Heart left ventricle (tissue), 16 donors: ENCODE measurements around the gene ADA. TPM values are rescaled to one million over a fixed set of nuclear protein-coding genes. Genes with fewer than 3 reads are reported as not detected.
A peak's percentile ranks its signal among the peaks of the same experiment; 100 is the strongest.

Experiments used
- ATAC-seq, 4 donors: fragments of 200-7000 bp; cut with Tn5 transposase; one replicate each; pipeline ENCODE4 v1.9.1; 2020 to 2022; ENCODE audit warnings: moderate library complexity in 4 of 4, mild to moderate bottlenecking in 3 of 4, moderate number of reproducible peaks in 1 of 4
- DNase-seq, 5 donors: peaks; one replicate each; pipeline ENCODE4 v3.0.0-alpha.2; 2020
- H3K27ac ChIP-seq, 12 donors: fragments of 200-600 bp; sonication (generic) in 4 of 12; one replicate each; pipeline versions ENCODE4 v1.5.0 to v1.8.0; 2016 to 2022; ENCODE audit warnings: mild to moderate bottlenecking in 2 of 12
- H3K27me3 ChIP-seq, 9 donors: fragments of 200-600 bp; sonication (generic) in 2 of 9; one replicate each; pipeline versions ENCODE4 v1.5.1 to v1.8.0; 2016 to 2022; ENCODE audit warnings: mild to moderate bottlenecking in 3 of 9
- H3K36me3 ChIP-seq, 9 donors: fragments of 200-600 bp; sonication (generic) in 2 of 9; one replicate each; pipeline versions ENCODE4 v1.5.0 to v1.8.0; 2018 to 2022; ENCODE audit warnings: mild to moderate bottlenecking in 2 of 9
- H3K4me1 ChIP-seq, 12 donors: fragments of 200-600 bp; sonication (generic) in 4 of 12; one replicate each; pipeline versions ENCODE4 v1.5.0 to v1.8.0; 2016 to 2022; ENCODE audit warnings: mild to moderate bottlenecking in 3 of 12
- H3K4me3 ChIP-seq, 12 donors: fragments of 200-600 bp; sonication (generic) in 4 of 12; one replicate each; pipeline versions ENCODE4 v1.5.0 to v1.8.0; 2017 to 2022; ENCODE audit warnings: mild to moderate bottlenecking in 9 of 12, moderate library complexity in 4 of 12
- H3K9me3 ChIP-seq, 12 donors: fragments of 200-600 bp; sonication (generic) in 4 of 12; one replicate each; pipeline versions ENCODE4 v1.5.0 to v1.8.0; 2016 to 2022; ENCODE audit warnings: mild to moderate bottlenecking in 1 of 12
- POLR2A ChIP-seq, 2 donors: fragments of 450-650 bp; IDR thresholded peaks; one replicate each; pipeline ENCODE4 v1.6.1; 2017; ENCODE audit warnings: antibody characterized with exemption in 2 of 2, mild to moderate bottlenecking in 2 of 2, moderate library complexity in 2 of 2
- WGBS, 4 donors: extraction: QIAGEN DNeasy Blood & Tissue Kit in 2 of 4; methylation state at CpG; one replicate each; pipeline versions ENCODE4 v1.1.5 to v1.1.7; 2013 to 2018; 5-methylcytosine and 5-hydroxymethylcytosine counted together
- intact Hi-C, 10 donors: fragments of 100-400 bp; cut with DNase I; formaldehyde crosslinking; loops; one replicate each; pipeline versions ENCODE4 v1.11.1 to v1.14.2; 2022
- polyA plus RNA-seq, 2 donors: library from polyadenylated mRNA; stranded (reverse); fragments of 200-250 nt; gene quantifications; one replicate each; pipeline ENCODE4 v1.2.3, GENCODE V29; 2013
- total RNA-seq, 9 donors: library from RNA; depleted of rRNA in 2 of 9; stranded (reverse); fragments of >200 nt in 2 of 9; fragmentation: NEBNext Ultra II Directional in 3 of 9; extraction: Animal tissue kit (Norgen Biotek cat#: 25700) in 3 of 9; gene quantifications; one replicate each; pipeline versions ENCODE4 v1.1.0 to v1.2.4, GENCODE V29; 2016 to 2023
- TF ChIP-seq, protein P1 (sequence below), 12 donors: fragments of 200-600 bp; sonication (generic) in 4 of 12; IDR thresholded peaks; one replicate each; pipeline versions ENCODE4 v1.5.0 to v1.8.0; 2018 to 2022; ENCODE audit warnings: antibody characterized with exemption in 12 of 12, mild to moderate bottlenecking in 5 of 12
- donor health status: ischemic (EF 13 %, LVEDD 7.1; RV severe dilation, severe dysfunction).
- donor health status: healthy with polysubstance abuse.
- donor health status: DM: no; HTN: yes; CAD: no.
- donor health status: DM: no; HTN: no; CAD: no.
- donor health status: ischemic (EF 25% LVEDD 6.9; RV normal size, moderate dysfunction).
- donor health status: ischemic (EF 25% LVEDD 5.7; RV mildly dilated, moderate dysfunction).
- donor health status: healthy.
- donor health status: DM: yes; HTN: yes; CAD: no.
- donor health status: ischemic (EF 35%, LVEDD 5.7; RV mildly dilated, moderate dysfunction).
- donor health status: nonischemic (EF 11% LVEDD 7.7; RV severe dilation, severe dysfunction).
- donor health status: DM: yes; HTN: yes; CAD: no.
- donor health status: PGD.
- donor health status: ischemic (EF 29% LVEDD 5.4; RV normal size, mild dysfunction).
- donor health status: nonischemic (EF 23%, LVEDD 6.1; RV moderate dilation, normal function).

ADA gene
- total and polyA plus RNA-seq, 11 donors, result 2.5 to 11.5 (median 6.4) TPM

DNA sequence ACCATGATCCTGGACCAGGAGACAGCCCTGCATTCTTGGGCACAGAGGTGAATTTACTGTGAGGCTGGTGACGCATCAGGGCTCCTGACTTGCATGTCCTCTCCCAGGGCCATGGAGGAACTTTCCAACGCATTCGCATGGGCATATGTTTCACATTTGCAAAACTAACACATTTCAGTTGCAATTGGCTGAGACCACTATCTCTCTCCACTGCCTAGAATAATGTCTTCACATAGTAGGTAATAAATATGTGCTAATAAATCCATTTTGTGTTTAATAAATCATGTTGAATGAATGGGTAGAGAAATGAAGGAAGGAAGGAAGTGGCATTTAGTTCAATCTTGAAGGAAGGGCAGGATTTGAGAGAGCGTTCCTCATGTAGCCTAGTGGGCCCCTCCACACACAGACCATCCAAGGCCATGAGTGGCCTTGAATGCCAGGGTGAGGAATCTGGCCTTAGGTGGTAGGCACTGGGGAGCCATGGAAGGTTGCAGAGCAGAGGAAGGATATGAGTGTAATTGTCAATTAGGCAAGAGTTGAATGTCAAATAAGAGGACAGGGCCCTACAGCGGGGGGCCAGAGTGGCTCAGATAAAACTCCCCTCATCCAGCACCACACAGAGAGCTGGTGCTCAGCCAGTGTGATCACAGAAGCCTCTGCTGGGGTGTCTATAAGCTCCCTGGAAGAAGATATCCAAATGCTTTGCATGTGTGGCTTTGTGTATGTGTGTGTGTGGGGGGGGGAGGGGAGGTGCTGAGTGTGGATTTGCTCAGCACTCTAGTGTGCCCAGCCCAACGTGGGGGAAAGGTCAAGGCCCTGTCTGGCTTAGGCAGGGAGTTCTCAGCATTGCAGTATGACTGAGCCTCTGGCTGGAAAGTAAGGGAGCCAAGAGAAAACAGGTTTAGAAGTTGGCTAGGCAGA, 32.8 kb upstream of the ADA start:
- intact Hi-C loops, result loop anchor here in 8 of 10 donors (2.0 to 10.0 kb wide), 8 partner anchors 48 to 300 kb away; no protein-coding TSS in a partner anchor
- Histone ChIP-seq H3K9me3 (no peaks in the 10 kb centered on the region), H3K27me3 (no peaks in the 10 kb centered on the region), H3K27ac (no peak overlapping the region), H3K4me3 (no peak overlapping the region), H3K36me3 (no peaks in the 10 kb centered on the region), H3K4me1 (peaks cover 0 to 12% (median 0%) of the 10 kb centered on the region in 12 donors)
- DNase-seq (no peak), ATAC-seq (peak in 3 of 4 donors; percentile 12 to 39 (median 23))
- 70 to 78% (median 73%) methylated on average over 6 of the region's 6 CpGs for WGBS, 4 donors
- TF ChIP-seq, protein P1, sequence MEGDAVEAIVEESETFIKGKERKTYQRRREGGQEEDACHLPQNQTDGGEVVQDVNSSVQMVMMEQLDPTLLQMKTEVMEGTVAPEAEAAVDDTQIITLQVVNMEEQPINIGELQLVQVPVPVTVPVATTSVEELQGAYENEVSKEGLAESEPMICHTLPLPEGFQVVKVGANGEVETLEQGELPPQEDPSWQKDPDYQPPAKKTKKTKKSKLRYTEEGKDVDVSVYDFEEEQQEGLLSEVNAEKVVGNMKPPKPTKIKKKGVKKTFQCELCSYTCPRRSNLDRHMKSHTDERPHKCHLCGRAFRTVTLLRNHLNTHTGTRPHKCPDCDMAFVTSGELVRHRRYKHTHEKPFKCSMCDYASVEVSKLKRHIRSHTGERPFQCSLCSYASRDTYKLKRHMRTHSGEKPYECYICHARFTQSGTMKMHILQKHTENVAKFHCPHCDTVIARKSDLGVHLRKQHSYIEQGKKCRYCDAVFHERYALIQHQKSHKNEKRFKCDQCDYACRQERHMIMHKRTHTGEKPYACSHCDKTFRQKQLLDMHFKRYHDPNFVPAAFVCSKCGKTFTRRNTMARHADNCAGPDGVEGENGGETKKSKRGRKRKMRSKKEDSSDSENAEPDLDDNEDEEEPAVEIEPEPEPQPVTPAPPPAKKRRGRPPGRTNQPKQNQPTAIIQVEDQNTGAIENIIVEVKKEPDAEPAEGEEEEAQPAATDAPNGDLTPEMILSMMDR (IDR thresholded peaks at IDR 0.05), result no peak
- no peak for TF ChIP-seq POLR2A (IDR thresholded peaks at IDR 0.05)

DNA sequence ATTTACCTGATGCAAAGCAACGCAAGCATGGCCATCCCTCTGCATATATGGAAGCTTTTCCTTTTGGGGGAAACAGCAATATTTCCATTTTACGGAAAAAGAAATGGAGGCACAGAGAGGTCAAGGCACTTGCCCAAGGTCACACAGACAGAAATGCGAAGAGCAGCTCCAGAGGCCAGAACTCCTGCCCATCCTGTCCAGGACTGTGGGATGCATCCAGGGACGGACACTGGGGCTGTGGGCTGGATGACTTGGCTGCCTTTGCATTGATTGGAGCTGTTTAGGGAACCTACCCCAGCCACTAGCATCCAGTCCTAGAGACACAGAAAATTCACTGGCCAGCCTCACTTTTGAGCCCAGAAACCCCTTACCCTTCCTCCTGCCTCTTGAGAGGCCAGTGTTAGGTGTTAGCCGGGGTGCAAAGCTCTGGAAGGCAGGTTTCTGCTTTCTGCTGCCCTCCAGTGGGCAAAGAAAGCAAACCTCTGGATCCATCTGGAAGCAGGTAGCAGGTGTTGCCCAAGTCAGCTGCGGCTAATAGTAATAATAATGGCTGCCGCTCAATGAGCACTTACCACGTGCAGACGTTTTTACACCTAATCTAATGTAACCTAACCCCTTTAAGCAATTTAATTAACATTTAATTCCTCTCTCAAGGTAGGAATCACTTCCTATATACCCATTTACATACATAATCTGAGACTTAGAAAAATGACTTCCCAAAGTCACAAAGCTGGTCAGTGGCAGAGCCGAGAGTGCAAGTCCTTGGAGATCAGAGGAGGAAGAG, 32.0 kb upstream of the ADA start:
- TF ChIP-seq, protein P1 (IDR thresholded peaks at IDR 0.05), result peak in 11 of 12 donors; percentile 35 to 77 (median 57)
- no peak for TF ChIP-seq POLR2A (IDR thresholded peaks at IDR 0.05)
- ATAC-seq (peak in 3 of 4 donors; percentile 50 to 70 (median 59)), DNase-seq (no peak)
- 51 to 64% (median 53%) methylated on average over 9 to 10 of the region's 10 CpGs for WGBS, 4 donors
- Histone ChIP-seq H3K4me3 (no peak overlapping the region), H3K9me3 (no peaks in the 10 kb centered on the region), H3K27me3 (no peaks in the 10 kb centered on the region), H3K4me1 (peaks cover 0 to 12% (median 0%) of the 10 kb centered on the region in 12 donors), H3K27ac (no peak overlapping the region), H3K36me3 (no peaks in the 10 kb centered on the region)
- intact Hi-C loops, result loop anchor here in 9 of 10 donors (1.0 to 10.0 kb wide), 10 partner anchors 49 to 299 kb away; no protein-coding TSS in a partner anchor

DNA sequence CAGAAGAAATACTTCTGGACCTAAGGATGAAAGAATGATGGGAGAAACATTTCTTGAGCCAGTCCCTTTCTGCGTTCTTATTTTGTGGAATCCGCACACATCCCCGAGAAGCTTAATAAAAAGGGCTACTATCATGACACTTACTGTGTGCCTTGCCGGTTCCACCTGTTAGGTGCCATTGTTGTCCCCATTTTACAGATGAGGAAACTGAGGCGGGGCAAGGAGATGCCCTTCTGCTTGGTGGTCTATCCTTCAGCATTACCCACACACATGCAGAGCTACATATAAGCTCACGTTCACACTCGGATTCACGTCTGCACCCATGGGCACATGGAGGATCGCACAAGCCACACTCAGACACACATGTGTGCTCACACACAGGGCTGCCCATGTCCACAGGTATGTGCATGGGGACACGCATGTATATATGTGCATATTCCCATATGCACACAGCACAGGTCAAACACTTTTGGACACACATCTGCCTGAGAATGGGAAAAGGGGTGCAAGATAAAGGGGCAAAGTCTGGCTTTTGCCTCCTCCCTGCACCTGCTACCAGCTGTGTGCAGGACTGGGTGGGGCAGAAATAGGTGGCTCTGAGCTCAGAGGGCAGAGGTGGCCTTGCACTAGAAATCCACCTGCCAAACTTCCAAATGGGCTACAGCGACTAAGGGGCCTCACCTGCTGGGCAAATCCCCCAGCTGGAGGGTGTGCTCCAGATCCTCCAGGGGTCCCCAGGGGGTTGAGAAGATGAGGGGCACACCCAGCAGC, 30.5 kb upstream of the ADA start:
- DNase-seq (no peak), ATAC-seq (no peak)
- Histone ChIP-seq H3K9me3 (no peaks in the 10 kb centered on the region), H3K4me3 (no peak overlapping the region), H3K27ac (no peak overlapping the region), H3K27me3 (no peaks in the 10 kb centered on the region), H3K36me3 (no peaks in the 10 kb centered on the region), H3K4me1 (peaks cover 0 to 10% (median 0%) of the 10 kb centered on the region in 12 donors)
- intact Hi-C loops, result loop anchor here in 9 of 10 donors (2.0 to 10.0 kb wide), 7 partner anchors 65 to 297 kb away; no protein-coding TSS in a partner anchor
- no peak for TF ChIP-seq POLR2A (IDR thresholded peaks at IDR 0.05)
- TF ChIP-seq, protein P1 (IDR thresholded peaks at IDR 0.05), result no peak
- 92 to 95% (median 93%) methylated on average over 10 to 11 of the region's 11 CpGs for WGBS, 4 donors
